ENCODE measurements around the gene MEPCE. TPM values are rescaled to one million over a fixed set of nuclear protein-coding genes. Genes with fewer than 3 reads are reported as not detected.
"Not testable (repeated sequence)": the region's sequence is repeated elsewhere in the genome, so short reads cannot be mapped to it uniquely, and the experiment has no call there.

Gene MEPCE
- total RNA-seq, 1 experiment from 2014 or later: 72.1 TPM

DNA sequence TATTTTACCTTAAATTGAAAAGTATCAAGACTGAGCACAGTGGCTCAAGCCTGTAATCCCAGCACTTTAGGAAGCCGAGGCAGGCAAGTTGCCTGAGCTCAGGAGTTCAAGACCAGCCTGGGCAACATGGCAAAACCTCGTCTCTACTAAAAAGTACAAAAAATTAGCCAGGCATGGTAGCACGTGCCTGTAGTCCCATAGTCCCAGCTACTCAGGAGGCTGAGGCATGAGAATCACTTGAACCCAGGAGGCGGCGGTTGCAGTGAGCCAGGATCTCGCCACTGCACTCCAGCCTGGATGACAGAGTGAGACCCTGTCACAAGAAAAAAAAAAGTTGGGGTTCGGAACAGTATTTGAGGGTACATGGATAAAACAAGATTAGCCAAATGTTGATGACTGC, 9.6 kb downstream of the MEPCE start:
- POLR2A ChIA-PET: not testable (repeated sequence)

DNA sequence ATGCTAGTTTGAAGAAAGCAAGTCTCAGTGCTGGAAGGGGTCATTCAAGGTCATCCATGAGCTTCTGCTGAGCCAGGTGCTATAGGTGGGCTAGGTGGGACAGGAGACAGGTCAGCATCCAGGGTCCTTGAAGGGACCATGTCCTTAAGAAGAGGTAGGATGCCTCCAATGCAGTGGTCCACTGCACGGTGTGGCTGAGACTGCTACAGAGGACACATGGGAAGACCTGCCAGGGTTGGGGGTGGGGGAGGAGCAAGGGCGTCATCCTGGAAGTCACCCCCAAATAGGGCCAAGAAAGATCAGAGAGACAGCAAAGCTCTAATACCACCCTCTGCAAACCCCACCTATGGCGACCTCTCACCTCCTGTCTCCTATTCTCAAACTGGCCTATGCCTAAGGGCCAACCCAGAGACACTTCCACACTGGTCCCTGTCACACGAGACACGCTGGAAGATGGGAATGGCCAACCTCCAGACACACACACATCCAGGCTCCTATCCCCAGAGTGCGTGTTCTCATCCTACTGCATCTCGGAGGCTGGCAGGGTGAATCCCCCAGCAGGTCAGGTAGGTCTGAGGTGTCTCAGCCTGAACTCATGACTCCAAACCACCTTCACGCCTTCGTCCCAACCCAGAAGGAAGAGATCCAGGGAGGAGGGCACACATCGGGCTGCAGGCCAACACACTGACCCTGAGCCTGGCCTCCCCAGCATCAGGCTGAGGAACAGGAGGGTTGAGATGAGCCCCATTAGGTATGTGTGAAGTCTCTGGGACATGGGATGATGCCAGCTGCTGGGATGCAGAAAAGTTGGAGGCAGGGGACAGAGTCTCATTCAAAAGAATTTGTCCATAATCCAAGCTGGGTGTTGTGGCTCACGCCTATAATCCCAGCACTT, 12.3 kb downstream of the MEPCE start:
- POLR2A ChIA-PET: interaction anchor here (0.7 kb wide), 1 partner anchor 685 kb away, joined by 6 read pairs; the partner anchor contains the start of gene SERPINE1
- no peaks in the 10 kb centered on the region for H3K9me3 ChIP-seq (ENCODE audit: control insufficient read depth, insufficient read depth, low read depth, low read length)

More for the DNA sequence above, 9.6 kb downstream of the MEPCE start:
- DNase-seq (ENCODE audit: low read depth, low spot score); CTCF ChIA-PET; H3K9me3 ChIP-seq (ENCODE audit: control insufficient read depth, insufficient read depth, low read depth, low read length); BruUV-seq (replicated peaks); H3K27me3 ChIP-seq (ENCODE audit: control insufficient read depth, insufficient read depth, low read length); H3K4me3 ChIP-seq (ENCODE audit: low read depth in 2 of 2, low read length in 2 of 2); H3K27ac ChIP-seq (ENCODE audit: low read length); H3K36me3 ChIP-seq (ENCODE audit: control insufficient read depth, insufficient read depth, low read length); H3K4me1 ChIP-seq (ENCODE audit: control insufficient read depth, insufficient read depth, low read length); in situ Hi-C loops (cut with HindIII; ENCODE audit: low pct_unique_long_range_greater_than_20kb, low sequenced_read_pairs); ATAC-seq; intact Hi-C loops (cut with micrococcal nuclease; ENCODE audit: unreplicated experiment): not testable (repeated sequence)

More for the DNA sequence above, 12.3 kb downstream of the MEPCE start:
- TF ChIP-seq POLR2AphosphoS5 (IDR thresholded peaks at IDR 0.05; ENCODE audit: low read depth, low read length) (no peak), SIN3A (IDR thresholded peaks at IDR 0.05; ENCODE audit: borderline replicate concordance, insufficient read depth, low read depth, low read length) (no peak), TCF7L2 (IDR thresholded peaks at IDR 0.05; ENCODE audit: low read depth, low read length) (no peak)
- TF ChIP-seq, protein P1, sequence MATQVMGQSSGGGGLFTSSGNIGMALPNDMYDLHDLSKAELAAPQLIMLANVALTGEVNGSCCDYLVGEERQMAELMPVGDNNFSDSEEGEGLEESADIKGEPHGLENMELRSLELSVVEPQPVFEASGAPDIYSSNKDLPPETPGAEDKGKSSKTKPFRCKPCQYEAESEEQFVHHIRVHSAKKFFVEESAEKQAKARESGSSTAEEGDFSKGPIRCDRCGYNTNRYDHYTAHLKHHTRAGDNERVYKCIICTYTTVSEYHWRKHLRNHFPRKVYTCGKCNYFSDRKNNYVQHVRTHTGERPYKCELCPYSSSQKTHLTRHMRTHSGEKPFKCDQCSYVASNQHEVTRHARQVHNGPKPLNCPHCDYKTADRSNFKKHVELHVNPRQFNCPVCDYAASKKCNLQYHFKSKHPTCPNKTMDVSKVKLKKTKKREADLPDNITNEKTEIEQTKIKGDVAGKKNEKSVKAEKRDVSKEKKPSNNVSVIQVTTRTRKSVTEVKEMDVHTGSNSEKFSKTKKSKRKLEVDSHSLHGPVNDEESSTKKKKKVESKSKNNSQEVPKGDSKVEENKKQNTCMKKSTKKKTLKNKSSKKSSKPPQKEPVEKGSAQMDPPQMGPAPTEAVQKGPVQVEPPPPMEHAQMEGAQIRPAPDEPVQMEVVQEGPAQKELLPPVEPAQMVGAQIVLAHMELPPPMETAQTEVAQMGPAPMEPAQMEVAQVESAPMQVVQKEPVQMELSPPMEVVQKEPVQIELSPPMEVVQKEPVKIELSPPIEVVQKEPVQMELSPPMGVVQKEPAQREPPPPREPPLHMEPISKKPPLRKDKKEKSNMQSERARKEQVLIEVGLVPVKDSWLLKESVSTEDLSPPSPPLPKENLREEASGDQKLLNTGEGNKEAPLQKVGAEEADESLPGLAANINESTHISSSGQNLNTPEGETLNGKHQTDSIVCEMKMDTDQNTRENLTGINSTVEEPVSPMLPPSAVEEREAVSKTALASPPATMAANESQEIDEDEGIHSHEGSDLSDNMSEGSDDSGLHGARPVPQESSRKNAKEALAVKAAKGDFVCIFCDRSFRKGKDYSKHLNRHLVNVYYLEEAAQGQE (IDR thresholded peaks at IDR 0.05; ENCODE audit: insufficient read depth in 1 of 2, low read depth in 2 of 2, low read length in 1 of 2): no peak
- TF ChIP-seq, protein P2, sequence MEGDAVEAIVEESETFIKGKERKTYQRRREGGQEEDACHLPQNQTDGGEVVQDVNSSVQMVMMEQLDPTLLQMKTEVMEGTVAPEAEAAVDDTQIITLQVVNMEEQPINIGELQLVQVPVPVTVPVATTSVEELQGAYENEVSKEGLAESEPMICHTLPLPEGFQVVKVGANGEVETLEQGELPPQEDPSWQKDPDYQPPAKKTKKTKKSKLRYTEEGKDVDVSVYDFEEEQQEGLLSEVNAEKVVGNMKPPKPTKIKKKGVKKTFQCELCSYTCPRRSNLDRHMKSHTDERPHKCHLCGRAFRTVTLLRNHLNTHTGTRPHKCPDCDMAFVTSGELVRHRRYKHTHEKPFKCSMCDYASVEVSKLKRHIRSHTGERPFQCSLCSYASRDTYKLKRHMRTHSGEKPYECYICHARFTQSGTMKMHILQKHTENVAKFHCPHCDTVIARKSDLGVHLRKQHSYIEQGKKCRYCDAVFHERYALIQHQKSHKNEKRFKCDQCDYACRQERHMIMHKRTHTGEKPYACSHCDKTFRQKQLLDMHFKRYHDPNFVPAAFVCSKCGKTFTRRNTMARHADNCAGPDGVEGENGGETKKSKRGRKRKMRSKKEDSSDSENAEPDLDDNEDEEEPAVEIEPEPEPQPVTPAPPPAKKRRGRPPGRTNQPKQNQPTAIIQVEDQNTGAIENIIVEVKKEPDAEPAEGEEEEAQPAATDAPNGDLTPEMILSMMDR (IDR thresholded peaks at IDR 0.05): no peak
- H3K27me3 ChIP-seq (ENCODE audit: control insufficient read depth, insufficient read depth, low read length): no peaks in the 10 kb centered on the region
- DNase-seq (ENCODE audit: low read depth, low spot score): no peak
- BruUV-seq (replicated peaks): no TSS peak
- in situ Hi-C loops (cut with HindIII; ENCODE audit: low pct_unique_long_range_greater_than_20kb, low sequenced_read_pairs) (no loop called here), intact Hi-C loops (cut with micrococcal nuclease; ENCODE audit: unreplicated experiment) (no loop called here)
- no peaks in the 10 kb centered on the region for H3K36me3 ChIP-seq (ENCODE audit: control insufficient read depth, insufficient read depth, low read length)
- ATAC-seq: no peak
- H3K27ac ChIP-seq (ENCODE audit: low read length): no peak overlapping the region
- CTCF ChIA-PET: no interaction called here
- no peak overlapping the region for H3K4me3 ChIP-seq (ENCODE audit: low read depth in 2 of 2, low read length in 2 of 2)
- H3K4me1 ChIP-seq (ENCODE audit: control insufficient read depth, insufficient read depth, low read length): peaks cover 3% of the 10 kb centered on the region; the same call in 1 of the 2 replicates
